Loucy (cell line): ENCODE measurements around the gene NOM1.

Experiments used
- H2AFZ ChIP-seq: fragments of 200-600 bp; sonication (generic); 2 replicates; pipeline ENCODE4 v1.6.0; 2016; ENCODE audit warnings: antibody characterized with exemption, mild to moderate bottlenecking, low read length, moderate library complexity
- H3F3A ChIP-seq: fragments of 200-600 bp; 2 replicates; pipeline ENCODE4 v1.6.0; 2016; ENCODE audit warnings: antibody characterized with exemption, low read depth, mild to moderate bottlenecking
- H3K27me3 ChIP-seq: fragments of 200-600 bp; sonication (generic); 2 replicates; pipeline ENCODE4 v1.6.1; 2014; ENCODE audit warnings: low read length, mild to moderate bottlenecking; ENCODE audit not compliant: insufficient read depth, poor library complexity, severe bottlenecking
- H3K36me3 ChIP-seq: fragments of 200-600 bp; sonication (generic); 2 replicates; pipeline ENCODE4 v1.6.1; 2016; ENCODE audit warnings: low read length; ENCODE audit not compliant: insufficient read depth
- H3K4me1 ChIP-seq: fragments of 200-600 bp; sonication (generic); 2 replicates; pipeline ENCODE4 v1.5.1; 2014; ENCODE audit warnings: low read length, mild to moderate bottlenecking; ENCODE audit not compliant: insufficient read depth, poor library complexity, severe bottlenecking
- H3K4me2 ChIP-seq: fragments of 200-600 bp; sonication (generic); 2 replicates; pipeline ENCODE4 v1.6.0; 2014; ENCODE audit warnings: antibody characterized with exemption, low read length, low read depth, mild to moderate bottlenecking; ENCODE audit not compliant: poor library complexity, severe bottlenecking
- H3K4me3 ChIP-seq: fragments of 200-600 bp; sonication (generic); 2 replicates; pipeline ENCODE4 v1.5.1; 2014; ENCODE audit warnings: low read length, mild to moderate bottlenecking, mixed read lengths; ENCODE audit not compliant: poor library complexity, severe bottlenecking
- H3K79me2 ChIP-seq: fragments of 200-600 bp; sonication (generic); 2 replicates; pipeline ENCODE4 v1.6.1; 2014; ENCODE audit warnings: low read length; ENCODE audit not compliant: insufficient read depth
- H3K9ac ChIP-seq: fragments of 200-600 bp; sonication (generic); 2 replicates; pipeline ENCODE4 v1.6.0; 2014; ENCODE audit warnings: mild to moderate bottlenecking, low read depth, low read length, moderate library complexity; ENCODE audit not compliant: poor library complexity, severe bottlenecking
- H3K9me2 ChIP-seq: fragments of 200-600 bp; sonication (generic); replicated peaks from 2 replicates; pipeline ENCODE4 v1.6.1; 2016; ENCODE audit warnings: low read depth, low read length, mixed read lengths
- H3K9me3 ChIP-seq: fragments of 200-600 bp; sonication (generic); 2 replicates; pipeline ENCODE4 v1.6.1; 2014; ENCODE audit warnings: mild to moderate bottlenecking, antibody characterized with exemption, low read length, low read depth; ENCODE audit not compliant: insufficient read depth
- H4K20me1 ChIP-seq: fragments of 200-600 bp; sonication (generic); 2 replicates; pipeline ENCODE4 v1.6.0; 2014; ENCODE audit warnings: antibody characterized with exemption, low read length, mild to moderate bottlenecking; ENCODE audit not compliant: insufficient read depth, poor library complexity, severe bottlenecking
- CTCF ChIP-seq: fragments of 200-600 bp; sonication (generic); conservative IDR thresholded peaks from 2 replicates; pipeline ENCODE4 v1.5.1; 2014; ENCODE audit warnings: mild to moderate bottlenecking, antibody characterized with exemption, low read length
- EZH2phosphoT487 ChIP-seq: fragments of 200-600 bp; IDR thresholded peaks from 2 replicates; pipeline ENCODE4 v1.6.1; 2018; ENCODE audit warnings: antibody characterized with exemption, mild to moderate bottlenecking, moderate library complexity, borderline replicate concordance

NOM1 gene

GRCh38 chr7:157017149-157017548 is 67.6 kb downstream of the NOM1 start:
- H3K9me2 ChIP-seq = no peaks in the 10 kb centered on the region
- peaks cover 10% of the 10 kb centered on the region for H3K4me1 ChIP-seq
- no peaks in the 10 kb centered on the region for H3K79me2 ChIP-seq
- H3K27me3 ChIP-seq = no peaks in the 10 kb centered on the region
- no peak overlapping the region for H2AFZ ChIP-seq
- TF ChIP-seq EZH2phosphoT487 (no peak), CTCF (no peak)
- H3K9ac ChIP-seq = no peak overlapping the region
- H3K4me2 ChIP-seq = no peak overlapping the region
- H3K36me3 ChIP-seq = no peaks in the 10 kb centered on the region
- H3K9me3 ChIP-seq = no peaks in the 10 kb centered on the region
- no peak overlapping the region for H3K4me3 ChIP-seq
- H4K20me1 ChIP-seq = no peaks in the 10 kb centered on the region
- H3F3A ChIP-seq = no peaks in the 10 kb centered on the region

GRCh38 chr7:157017603-157018327 is 68.3 kb downstream of the NOM1 start:
- Histone ChIP-seq H3K9me3 (no peaks in the 10 kb centered on the region), H3K4me2 (no peak overlapping the region), H3K79me2 (no peaks in the 10 kb centered on the region), H3K27me3 (no peaks in the 10 kb centered on the region), H4K20me1 (no peaks in the 10 kb centered on the region), H3K9ac (no peak overlapping the region), H3F3A (no peaks in the 10 kb centered on the region), H3K4me3 (no peak overlapping the region), H2AFZ (no peak overlapping the region), H3K4me1 (peaks cover 10% of the 10 kb centered on the region), H3K36me3 (no peaks in the 10 kb centered on the region), H3K9me2 (no peaks in the 10 kb centered on the region)
- TF ChIP-seq CTCF (no peak), EZH2phosphoT487 (no peak)

- no peak overlapping the region for H2AFZ ChIP-seq
- no peaks in the 10 kb centered on the region for H3K9me2 ChIP-seq
- no peaks in the 10 kb centered on the region for H3K27me3 ChIP-seq
- no peak overlapping the region for H3K9ac ChIP-seq
- H3K9me3 ChIP-seq = no peaks in the 10 kb centered on the region
- no peaks in the 10 kb centered on the region for H3F3A ChIP-seq
- H3K4me3 ChIP-seq = no peak overlapping the region
- TF ChIP-seq EZH2phosphoT487 (no peak), CTCF (no peak)
- peaks cover 10% of the 10 kb centered on the region for H3K4me1 ChIP-seq
- H3K79me2 ChIP-seq = no peaks in the 10 kb centered on the region
- H4K20me1 ChIP-seq = no peaks in the 10 kb centered on the region
- no peak overlapping the region for H3K4me2 ChIP-seq
- no peaks in the 10 kb centered on the region for H3K36me3 ChIP-seq
These were observed 69.0 kb downstream of the NOM1 start for GRCh38 chr7:157018328-157018996.
